PC-3 (cell line): ENCODE data around the gene EBP. TPM values are rescaled to one million over a fixed set of nuclear protein-coding genes. Genes with fewer than 3 reads are reported as not detected.

ENCODE experiments used
- ATAC-seq: fragments of 200-7000 bp; cut with Tn5 transposase; 2 replicates; pipeline ENCODE4 v1.9.1; 2020; ENCODE audit warnings: mild to moderate bottlenecking, moderate library complexity
- BruUV-seq: library from RNA; stranded (reverse); fragments of 400-500 nt; replicated peaks from 2 replicates; lab custom pipeline; 2021; lab: Mats Ljungman, UMichigan
- CTCF ChIA-PET: fragments of 300-600 bp; sonication (Branson Sonifier 250); formaldehyde crosslinking; loops from one replicate; lab custom pipeline; 2022; ENCODE audit warnings: antibody characterized with exemption; lab: Charles Lee
- POLR2A ChIA-PET: fragments of 300-600 bp; sonication (Branson Sonifier 250); formaldehyde crosslinking; loops from one replicate; lab custom pipeline; 2022; ENCODE audit warnings: antibody characterized with exemption; ENCODE audit not compliant: unreplicated experiment; lab: Charles Lee
- DNase-seq: peaks from one replicate; pipeline ENCODE4 v3.0.0-alpha.2; 2015
- H2AFZ ChIP-seq: fragments of 300-600 bp; sonication (generic); 2 replicates; pipeline ENCODE4 v1.6.0; 2016; ENCODE audit warnings: antibody characterized with exemption, low read length
- H3F3A ChIP-seq: fragments of 300-600 bp; sonication (generic); one replicate; pipeline ENCODE4 v1.6.0; 2017; ENCODE audit warnings: antibody characterized with exemption, low read length, control low read depth, mild to moderate bottlenecking; ENCODE audit not compliant: unreplicated experiment
- H3K27ac ChIP-seq: fragments of 300-600 bp; sonication (generic); 2 replicates; pipeline ENCODE4 v1.5.1; 2016; ENCODE audit warnings: mild to moderate bottlenecking, low read length
- H3K27me3 ChIP-seq: fragments of 300-600 bp; sonication (generic); 2 replicates; pipeline ENCODE4 v1.6.1; 2016; ENCODE audit warnings: low read length, mixed read lengths
- H3K36me3 ChIP-seq: fragments of 300-600 bp; sonication (generic); 2 replicates; pipeline ENCODE4 v1.6.1; 2016; ENCODE audit warnings: low read depth, mixed run types, low read length, mixed read lengths
- H3K4me1 ChIP-seq: fragments of 300-600 bp; sonication (generic); 2 replicates; pipeline ENCODE4 v1.5.1; 2016; ENCODE audit warnings: low read length; ENCODE audit not compliant: insufficient read depth
- H3K4me2 ChIP-seq: fragments of 300-600 bp; sonication (generic); 2 replicates; pipeline ENCODE4 v1.6.0; 2016; ENCODE audit warnings: low read length
- H3K4me3 ChIP-seq: fragments of 300-600 bp; sonication (generic); 2 replicates; pipeline ENCODE4 v1.5.1; 2016; ENCODE audit warnings: mild to moderate bottlenecking, low read length, mixed read lengths
- H3K79me2 ChIP-seq: fragments of 300-600 bp; sonication (generic); 2 replicates; pipeline ENCODE4 v1.6.1; 2017; ENCODE audit warnings: low read length, mixed read lengths
- H3K9ac ChIP-seq: fragments of 300-600 bp; sonication (generic); 2 replicates; pipeline ENCODE4 v1.6.0; 2016; ENCODE audit warnings: mild to moderate bottlenecking, low read length
- H3K9me2 ChIP-seq: fragments of 300-600 bp; sonication (generic); replicated peaks from 2 replicates; pipeline ENCODE4 v1.6.1; 2016; ENCODE audit warnings: mixed run types, low read length, mixed read lengths
- H3K9me3 ChIP-seq: fragments of 300-600 bp; sonication (generic); 2 replicates; pipeline ENCODE4 v1.6.1; 2016; ENCODE audit warnings: low read length, mixed read lengths
- H4K20me1 ChIP-seq: fragments of 300-600 bp; sonication (generic); 2 replicates; pipeline ENCODE4 v1.6.1; 2016; ENCODE audit warnings: low read length, mixed read lengths
- EZH2 ChIP-seq: fragments of 300-600 bp; sonication (generic); IDR thresholded peaks from one replicate; pipeline ENCODE4 v1.6.1; 2017; ENCODE audit warnings: antibody characterized with exemption, mild to moderate bottlenecking, low read length; ENCODE audit not compliant: unreplicated experiment
- EZH2phosphoT487 ChIP-seq: fragments of 300-600 bp; sonication (generic); IDR thresholded peaks from 2 replicates; pipeline ENCODE4 v1.6.1; 2018; ENCODE audit warnings: mild to moderate bottlenecking, antibody characterized with exemption, low read length, borderline replicate concordance
- intact Hi-C: fragments of 100-400 bp; cut with micrococcal nuclease; formaldehyde crosslinking; loops from 2 replicates; pipeline ENCODE4 v1.9.0; 2023
- total RNA-seq: library from RNA; depleted of rRNA; stranded (reverse); fragments of >200 nt; gene quantifications from 2 replicates; pipeline ENCODE4 v1.2.3, GENCODE V29; 2014
- TF ChIP-seq, protein P1 (sequence below): fragments of 300-600 bp; sonication (generic); conservative IDR thresholded peaks from 2 replicates; pipeline ENCODE4 v1.5.1; 2017; ENCODE audit warnings: antibody characterized with exemption, low read depth, mild to moderate bottlenecking, low read length

The EBP gene
- total RNA-seq, 1 experiment from 2014 or later: 307 TPM

GRCh38 chrX:48508400-48509244, 13.0 kb upstream of the EBP start, which contains the start of gene PORCN:
Gene PORCN, plus strand, starts transcription at chrX:48508992. Its CDS starts 829 bp downstream, at chrX:48509821.
- ChIA-PET POLR2A (no interaction called here), CTCF (no interaction called here)
- peak within 1 kb of the TSS; percentile 83 for H3K4me3 ChIP-seq
- peaks cover 19% of the 10 kb centered on the region; the same call in 1 of the 2 replicates for H3K79me2 ChIP-seq
- H3K9me2 ChIP-seq: no peaks in the 10 kb centered on the region
- H3K27ac ChIP-seq: peak within 1 kb of the TSS; percentile 58
- no peaks in the 10 kb centered on the region for H3K36me3 ChIP-seq
- ATAC-seq (peak; percentile 93), DNase-seq (peak; percentile 68)
- peaks cover 11% of the 10 kb centered on the region; the same call in 1 of the 2 replicates for H3K4me1 ChIP-seq
- peak within 1 kb of the TSS; percentile 79 for H3K9ac ChIP-seq
- BruUV-seq: TSS peak; percentile 97
- no peaks in the 10 kb centered on the region for H3K27me3 ChIP-seq
- no peaks in the 10 kb centered on the region for H4K20me1 ChIP-seq
- peak within 1 kb of the TSS; percentile 98 for H2AFZ ChIP-seq
- H3K9me3 ChIP-seq: no peaks in the 10 kb centered on the region
- intact Hi-C loops: no loop called here
- H3K4me2 ChIP-seq: peak within 1 kb of the TSS; percentile 88
- no peaks in the 10 kb centered on the region for H3F3A ChIP-seq
- TF ChIP-seq EZH2 (no peak), EZH2phosphoT487 (no peak)
- TF ChIP-seq, protein P1, sequence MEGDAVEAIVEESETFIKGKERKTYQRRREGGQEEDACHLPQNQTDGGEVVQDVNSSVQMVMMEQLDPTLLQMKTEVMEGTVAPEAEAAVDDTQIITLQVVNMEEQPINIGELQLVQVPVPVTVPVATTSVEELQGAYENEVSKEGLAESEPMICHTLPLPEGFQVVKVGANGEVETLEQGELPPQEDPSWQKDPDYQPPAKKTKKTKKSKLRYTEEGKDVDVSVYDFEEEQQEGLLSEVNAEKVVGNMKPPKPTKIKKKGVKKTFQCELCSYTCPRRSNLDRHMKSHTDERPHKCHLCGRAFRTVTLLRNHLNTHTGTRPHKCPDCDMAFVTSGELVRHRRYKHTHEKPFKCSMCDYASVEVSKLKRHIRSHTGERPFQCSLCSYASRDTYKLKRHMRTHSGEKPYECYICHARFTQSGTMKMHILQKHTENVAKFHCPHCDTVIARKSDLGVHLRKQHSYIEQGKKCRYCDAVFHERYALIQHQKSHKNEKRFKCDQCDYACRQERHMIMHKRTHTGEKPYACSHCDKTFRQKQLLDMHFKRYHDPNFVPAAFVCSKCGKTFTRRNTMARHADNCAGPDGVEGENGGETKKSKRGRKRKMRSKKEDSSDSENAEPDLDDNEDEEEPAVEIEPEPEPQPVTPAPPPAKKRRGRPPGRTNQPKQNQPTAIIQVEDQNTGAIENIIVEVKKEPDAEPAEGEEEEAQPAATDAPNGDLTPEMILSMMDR: no peak

- DNase-seq (no peak), ATAC-seq (peak; percentile 27)
- ChIA-PET CTCF (no interaction called here), POLR2A (no interaction called here)
- Histone ChIP-seq H3K9me3 (no peaks in the 10 kb centered on the region), H3K27ac (no peak overlapping the region), H3K36me3 (no peaks in the 10 kb centered on the region), H4K20me1 (no peaks in the 10 kb centered on the region), H3K4me2 (peak overlapping the region; percentile 88), H3K9ac (peak overlapping the region; percentile 79), H2AFZ (peak overlapping the region; percentile 98), H3K27me3 (no peaks in the 10 kb centered on the region), H3K4me3 (peak overlapping the region; percentile 83), H3K4me1 (peaks cover 11% of the 10 kb centered on the region; the same call in 1 of the 2 replicates), H3F3A (no peaks in the 10 kb centered on the region), H3K79me2 (peaks cover 19% of the 10 kb centered on the region; the same call in 1 of the 2 replicates), H3K9me2 (no peaks in the 10 kb centered on the region)
- no peak for TF ChIP-seq EZH2phosphoT487
- TF ChIP-seq, protein P1: no peak
- TF ChIP-seq EZH2: no peak
- intact Hi-C loops: no loop called here
- TSS peak; percentile 66 for BruUV-seq
Measured at GRCh38 chrX:48509245-48509590, 12.4 kb upstream of the EBP start.

DNA sequence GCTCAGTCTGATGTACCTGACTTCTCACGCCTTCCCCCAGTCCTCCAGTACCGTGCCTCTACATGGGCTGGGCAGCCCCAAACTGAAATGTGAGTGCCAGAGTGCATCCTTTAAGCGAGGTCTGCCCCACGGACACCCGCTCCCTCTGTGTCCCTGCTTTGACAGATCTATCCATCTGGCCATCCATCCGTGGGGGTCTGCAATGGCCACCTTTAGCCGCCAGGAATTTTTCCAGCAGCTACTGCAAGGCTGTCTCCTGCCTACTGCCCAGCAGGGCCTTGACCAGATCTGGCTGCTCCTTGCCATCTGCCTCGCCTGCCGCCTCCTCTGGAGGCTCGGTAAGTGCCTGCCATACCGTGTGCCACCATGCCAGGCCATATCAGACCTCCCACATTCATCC, 12.0 kb upstream of the EBP start:
- no peak overlapping the region for H3K27ac ChIP-seq
- H3K4me2 ChIP-seq: peak overlapping the region; percentile 88
- DNase-seq: no peak
- intact Hi-C loops: no loop called here
- H3K9me2 ChIP-seq: no peaks in the 10 kb centered on the region
- no peak for ATAC-seq
- no TSS peak for BruUV-seq
- no peaks in the 10 kb centered on the region for H3K36me3 ChIP-seq
- POLR2A ChIA-PET: no interaction called here
- no peak overlapping the region for H2AFZ ChIP-seq
- H3K4me3 ChIP-seq: peak overlapping the region; percentile 83
- peaks cover 11% of the 10 kb centered on the region; the same call in 1 of the 2 replicates for H3K4me1 ChIP-seq
- H3F3A ChIP-seq: no peaks in the 10 kb centered on the region
- no peaks in the 10 kb centered on the region for H4K20me1 ChIP-seq
- TF ChIP-seq EZH2phosphoT487 (no peak), EZH2 (no peak)
- TF ChIP-seq, protein P1: no peak
- H3K9ac ChIP-seq: peak overlapping the region; percentile 79
- H3K27me3 ChIP-seq: no peaks in the 10 kb centered on the region
- no peaks in the 10 kb centered on the region for H3K9me3 ChIP-seq
- H3K79me2 ChIP-seq: peaks cover 19% of the 10 kb centered on the region; the same call in 1 of the 2 replicates
- CTCF ChIA-PET: no interaction called here
